AG10803 (cell line): ENCODE results near the gene KLHL29.

Source experiments
- DNase-seq: peaks from one replicate; pipeline ENCODE4 v3.0.0; 2010; ENCODE audit warnings: low read depth
- H3K4me3 ChIP-seq: 2 replicates; pipeline ENCODE4 v1.5.1; 2011; ENCODE audit warnings: mild to moderate bottlenecking, low read length, control low read depth
- CTCF ChIP-seq: conservative IDR thresholded peaks from 2 replicates; pipeline ENCODE4 v1.5.1; 2011; ENCODE audit warnings: mild to moderate bottlenecking, low read length, control low read depth, inconsistent platforms

Gene KLHL29

DNA sequence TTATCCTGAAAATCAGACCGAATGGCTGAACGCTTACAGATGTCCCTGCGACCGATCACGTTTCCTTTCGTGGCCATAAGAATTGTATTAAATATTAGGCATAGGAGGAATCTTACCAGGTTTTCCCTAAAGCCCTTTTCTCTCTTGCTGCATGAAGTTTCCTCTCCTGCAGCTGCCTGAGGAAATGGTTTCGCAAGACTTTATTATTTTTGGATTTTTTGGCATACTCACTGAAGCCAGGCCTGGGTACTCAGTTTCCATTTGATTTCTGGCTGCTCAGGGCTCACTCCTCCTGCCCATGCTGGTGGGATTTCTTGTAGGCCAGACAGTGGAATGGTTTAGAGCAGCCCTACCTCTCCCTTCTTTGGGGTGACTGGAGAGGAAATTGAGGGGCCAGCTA, 114.0 kb downstream of the KLHL29 start:
- no peak overlapping the region for H3K4me3 ChIP-seq
- no peak for TF ChIP-seq CTCF
- peak; percentile 33 for DNase-seq

DNA sequence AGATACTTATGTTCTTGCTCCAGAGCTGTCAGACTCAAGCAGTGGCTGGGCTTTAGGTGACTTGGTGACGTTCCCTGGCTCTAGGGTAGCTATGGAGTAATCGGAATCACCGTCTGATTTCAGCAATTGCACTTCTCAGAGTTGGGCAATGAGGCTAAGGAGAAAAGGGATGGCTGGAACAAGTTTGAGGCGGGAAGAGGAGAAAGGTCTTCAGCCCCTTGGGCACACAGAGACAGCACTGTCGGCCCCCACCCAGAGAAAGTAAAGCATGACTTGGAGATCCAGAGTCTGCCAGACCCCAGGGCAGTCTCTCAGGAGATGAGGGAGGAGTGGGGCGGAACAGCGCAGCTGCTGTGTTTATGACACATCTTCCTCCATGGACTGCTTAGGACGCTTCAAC, 114.5 kb downstream of the KLHL29 start:
- no peak overlapping the region for H3K4me3 ChIP-seq
- no peak for TF ChIP-seq CTCF
- DNase-seq = no peak

DNA sequence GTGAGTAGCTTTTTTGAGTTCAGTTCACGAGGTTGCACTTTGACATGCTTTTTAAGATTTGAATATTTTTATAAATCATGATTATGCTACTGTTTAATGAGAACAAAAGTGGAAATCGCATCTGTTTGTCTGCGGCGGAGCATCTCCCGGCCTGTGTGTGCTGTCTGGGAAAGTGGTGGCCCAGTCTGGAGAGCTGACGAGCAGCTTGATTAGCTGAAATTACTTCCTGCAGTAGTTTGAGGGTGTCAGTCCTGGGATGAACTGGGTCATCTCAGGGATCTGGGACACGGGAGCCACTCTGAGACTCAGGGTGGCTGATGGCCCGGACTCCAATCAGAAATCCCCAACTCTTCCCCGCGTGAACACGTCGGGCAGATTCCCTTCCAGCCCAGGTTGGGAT, 115.9 kb downstream of the KLHL29 start:
- no peak for DNase-seq
- TF ChIP-seq CTCF = no peak
- no peak overlapping the region for H3K4me3 ChIP-seq

GRCh38 chr2:23502096-23502495, 117.1 kb downstream of the KLHL29 start:
- DNase-seq = no peak
- TF ChIP-seq CTCF = no peak
- no peak overlapping the region for H3K4me3 ChIP-seq

- no peak for TF ChIP-seq CTCF
- H3K4me3 ChIP-seq = no peak overlapping the region
- no peak for DNase-seq
Measured at GRCh38 chr2:23503097-23503496, 118.1 kb downstream of the KLHL29 start.

- no peak for DNase-seq
- no peak overlapping the region for H3K4me3 ChIP-seq
- TF ChIP-seq CTCF = no peak
Measured at GRCh38 chr2:23503682-23504081, 118.7 kb downstream of the KLHL29 start.

- no peak for TF ChIP-seq CTCF
- DNase-seq = no peak
- H3K4me3 ChIP-seq = no peak overlapping the region
Measured at GRCh38 chr2:23504591-23504990, 119.6 kb downstream of the KLHL29 start.
